GM18519 (cell line): ENCODE data around the gene CDH4.

Experiments used
- ATAC-seq: cut with Tn5 transposase; IDR thresholded peaks from one replicate; pipeline ENCODE4 v1.9.1; 2021; ENCODE audit warnings: mild to moderate bottlenecking, moderate library complexity; ENCODE audit not compliant: unreplicated experiment, low FRiP score

CDH4 gene

GRCh38 chr20:61712688-61713087, 460.6 kb downstream of the CDH4 start:
- no peak for ATAC-seq

GRCh38 chr20:61718361-61719005, 466.4 kb downstream of the CDH4 start:
- no peak for ATAC-seq

- no peak for ATAC-seq
Observed at GRCh38 chr20:61719691-61720347, 467.8 kb downstream of the CDH4 start.

GRCh38 chr20:61720348-61720696, 468.3 kb downstream of the CDH4 start:
- ATAC-seq: no peak

- no peak for ATAC-seq
Observed at GRCh38 chr20:61722146-61722678, 470.2 kb downstream of the CDH4 start.

GRCh38 chr20:61723529-61724257, 471.6 kb downstream of the CDH4 start:
- no peak for ATAC-seq

- ATAC-seq: no peak
Observed at GRCh38 chr20:61724376-61724775, 472.3 kb downstream of the CDH4 start.

- ATAC-seq: no peak
Observed at GRCh38 chr20:61725145-61725544, 473.1 kb downstream of the CDH4 start.

- no peak for ATAC-seq
Observed at GRCh38 chr20:61725966-61726365, 473.9 kb downstream of the CDH4 start.

GRCh38 chr20:61726979-61727378, 474.9 kb downstream of the CDH4 start:
- ATAC-seq: no peak

- ATAC-seq: no peak
Observed at GRCh38 chr20:61727761-61728160, 475.7 kb downstream of the CDH4 start.

- no peak for ATAC-seq
Observed at GRCh38 chr20:61728326-61728725, 476.3 kb downstream of the CDH4 start.

GRCh38 chr20:61728786-61729770, 477.0 kb downstream of the CDH4 start:
- ATAC-seq: no peak

- ATAC-seq: no peak
Observed at GRCh38 chr20:61730631-61731362, 478.7 kb downstream of the CDH4 start.

GRCh38 chr20:61731363-61732181, 479.5 kb downstream of the CDH4 start:
- no peak for ATAC-seq

GRCh38 chr20:61732511-61733210, 480.6 kb downstream of the CDH4 start:
- ATAC-seq: no peak

GRCh38 chr20:61733216-61733615, 481.2 kb downstream of the CDH4 start:
- no peak for ATAC-seq
